ENCODE data around the gene MUC5B. TPM values are rescaled to one million over a fixed set of nuclear protein-coding genes. Genes with fewer than 3 reads are reported as not detected.

MUC5B gene
- total and polyA plus RNA-seq, 2 experiments from 2014 or later = not detected

DNA sequence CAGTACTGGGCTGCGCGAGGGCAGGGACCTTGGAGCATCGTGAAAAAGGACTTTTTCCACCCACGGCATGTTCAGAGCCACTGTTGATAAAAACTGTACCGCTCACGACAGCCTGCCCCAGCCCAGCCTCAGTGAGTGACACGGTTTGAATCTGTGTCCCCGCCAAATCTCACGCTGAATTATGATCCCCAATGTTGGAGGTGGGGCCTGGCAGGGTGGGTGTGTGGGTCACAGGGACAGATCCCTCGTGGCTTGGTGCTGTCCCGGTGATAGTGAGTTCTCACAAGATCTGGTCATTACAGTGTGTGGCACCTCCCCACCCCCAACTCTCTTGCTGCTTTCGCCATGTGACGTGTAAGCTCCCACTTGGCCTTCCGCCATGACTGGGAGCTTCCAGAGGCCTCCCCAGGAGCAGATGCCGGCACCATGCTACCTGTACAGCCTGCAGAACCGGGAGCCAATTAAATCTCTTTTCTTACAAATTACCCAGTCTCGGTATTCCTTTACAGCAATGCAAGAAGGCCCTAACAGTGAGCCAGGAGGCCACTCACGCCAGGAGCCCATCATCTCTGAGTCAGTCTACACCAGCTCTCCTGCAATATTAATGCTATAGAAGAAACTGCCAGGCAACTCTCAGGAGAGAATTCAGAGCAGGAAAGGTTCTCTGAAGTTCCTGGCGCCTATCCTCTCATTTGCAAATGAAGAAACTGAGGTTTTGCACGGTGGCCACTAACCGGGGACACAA is 85.3 kb downstream of the MUC5B start:
- Histone ChIP-seq H3K4me2 (ENCODE audit: unreplicated experiment) (peak overlapping the region; percentile 67), H3K4me1 (ENCODE audit: insufficient read depth) (peaks cover 5% of the 10 kb centered on the region), H3K4me3 (peak overlapping the region; percentile 72), H3K9me2 (ENCODE audit: insufficient read depth) (no peaks in the 10 kb centered on the region), H3K27ac (peak overlapping the region; percentile 67), H3K27me3 (replicated peaks; ENCODE audit: insufficient read depth) (no peaks in the 10 kb centered on the region), H3K9me3 (ENCODE audit: low read depth) (peaks cover 3% of the 10 kb centered on the region), H4K20me1 (ENCODE audit: insufficient read depth) (no peaks in the 10 kb centered on the region), H2AFZ (no peak overlapping the region), H3F3A (ENCODE audit: insufficient read depth) (peaks cover 8% of the 10 kb centered on the region; the same call in 1 of the 2 replicates), H3K79me2 (ENCODE audit: insufficient read depth) (peaks cover 56% of the 10 kb centered on the region), H3K9ac (peak overlapping the region; percentile 90), H3K36me3 (ENCODE audit: low read depth) (no peaks in the 10 kb centered on the region)
- in situ Hi-C loops (cut with MboI) = no loop called here
- DNase-seq = peak; percentile 88
- TF ChIP-seq EZH2 (IDR thresholded peaks at IDR 0.05; ENCODE audit: insufficient read depth, poor library complexity, severe bottlenecking) (no peak), EZH2phosphoT487 (IDR thresholded peaks at IDR 0.05; ENCODE audit: insufficient read depth, low read depth) (no peak)
- 44 to 48% methylated on average over 21 of the region's 21 CpGs for WGBS, 2 experiments (ENCODE audit: low coverage in 1 of 2, low lambda C conversion rate in 2 of 2, missing lambda C conversion rate in 2 of 2)

- in situ Hi-C loops (cut with MboI) = no loop called here
- no peaks in the 10 kb centered on the region for H3K27me3 ChIP-seq (replicated peaks; ENCODE audit: insufficient read depth)
- H3K9me2 ChIP-seq (ENCODE audit: insufficient read depth) = no peaks in the 10 kb centered on the region
- H3K4me1 ChIP-seq (ENCODE audit: insufficient read depth) = peaks cover 5% of the 10 kb centered on the region
- no peaks in the 10 kb centered on the region for H3K36me3 ChIP-seq (ENCODE audit: low read depth)
- peak overlapping the region; percentile 64 for H2AFZ ChIP-seq
- 1 to 3% methylated on average over 32 to 35 of the region's 58 CpGs for WGBS, 2 experiments (ENCODE audit: low coverage in 1 of 2, low lambda C conversion rate in 2 of 2, missing lambda C conversion rate in 2 of 2)
- H3K27ac ChIP-seq = peak overlapping the region; percentile 67
- TF ChIP-seq EZH2 (IDR thresholded peaks at IDR 0.05; ENCODE audit: insufficient read depth, poor library complexity, severe bottlenecking) = no peak
- peak overlapping the region; percentile 67 for H3K4me2 ChIP-seq (ENCODE audit: unreplicated experiment)
- peaks cover 3% of the 10 kb centered on the region for H3K9me3 ChIP-seq (ENCODE audit: low read depth)
- peak; percentile 79 for DNase-seq
- peaks cover 8% of the 10 kb centered on the region; the same call in 1 of the 2 replicates for H3F3A ChIP-seq (ENCODE audit: insufficient read depth)
- H3K9ac ChIP-seq = peak overlapping the region; percentile 90
- H3K79me2 ChIP-seq (ENCODE audit: insufficient read depth) = peaks cover 49% of the 10 kb centered on the region
- H3K4me3 ChIP-seq = peak overlapping the region; percentile 72
- H4K20me1 ChIP-seq (ENCODE audit: insufficient read depth) = no peaks in the 10 kb centered on the region
These were observed 86.1 kb downstream of the MUC5B start for GRCh38 chr11:1308743-1309497.

- TF ChIP-seq EZH2phosphoT487 (IDR thresholded peaks at IDR 0.05; ENCODE audit: insufficient read depth, low read depth) (no peak), EZH2 (IDR thresholded peaks at IDR 0.05; ENCODE audit: insufficient read depth, poor library complexity, severe bottlenecking) (no peak)
- H2AFZ ChIP-seq = peak within 1 kb of the TSS; percentile 86
- no peaks in the 10 kb centered on the region for H3K36me3 ChIP-seq (ENCODE audit: low read depth)
- peaks cover 5% of the 10 kb centered on the region for H3K4me1 ChIP-seq (ENCODE audit: insufficient read depth)
- no peaks in the 10 kb centered on the region for H3K27me3 ChIP-seq (replicated peaks; ENCODE audit: insufficient read depth)
- WGBS, 2 experiments (ENCODE audit: low coverage in 1 of 2, low lambda C conversion rate in 2 of 2, missing lambda C conversion rate in 2 of 2) = 1 to 2% methylated on average over 66 to 67 of the region's 97 CpGs
- H4K20me1 ChIP-seq (ENCODE audit: insufficient read depth) = no peaks in the 10 kb centered on the region
- no peaks in the 10 kb centered on the region for H3K9me2 ChIP-seq (ENCODE audit: insufficient read depth)
- peaks cover 2% of the 10 kb centered on the region; the same call in 1 of the 2 replicates for H3F3A ChIP-seq (ENCODE audit: insufficient read depth)
- peaks cover 41% of the 10 kb centered on the region for H3K79me2 ChIP-seq (ENCODE audit: insufficient read depth)
- peak within 1 kb of the TSS; percentile 90 for H3K9ac ChIP-seq
- in situ Hi-C loops (cut with MboI) = no loop called here
- peak within 1 kb of the TSS; percentile 72 for H3K4me3 ChIP-seq
- peak within 1 kb of the TSS; percentile 68 for H3K4me2 ChIP-seq (ENCODE audit: unreplicated experiment)
- DNase-seq = peak; percentile 98
- peak within 1 kb of the TSS; percentile 67 for H3K27ac ChIP-seq
- peaks cover 3% of the 10 kb centered on the region for H3K9me3 ChIP-seq (ENCODE audit: low read depth)
These were observed 86.8 kb downstream of the MUC5B start, which contains the start of gene TOLLIP for GRCh38 chr11:1309498-1310317. Gene TOLLIP, minus strand, starts transcription at chr11:1309632. Its CDS starts 134 bp downstream, at chr11:1309498.

GRCh38 chr11:1310318-1310687 is 87.4 kb downstream of the MUC5B start:
- Histone ChIP-seq H3K27me3 (replicated peaks; ENCODE audit: insufficient read depth) (no peaks in the 10 kb centered on the region), H3K4me3 (peak overlapping the region; percentile 72), H4K20me1 (ENCODE audit: insufficient read depth) (no peaks in the 10 kb centered on the region), H2AFZ (peak overlapping the region; percentile 86), H3K9ac (peak overlapping the region; percentile 90), H3K27ac (peak overlapping the region; percentile 67), H3K9me2 (ENCODE audit: insufficient read depth) (no peaks in the 10 kb centered on the region), H3K79me2 (ENCODE audit: insufficient read depth) (peaks cover 35% of the 10 kb centered on the region), H3K4me1 (ENCODE audit: insufficient read depth) (peaks cover 5% of the 10 kb centered on the region), H3F3A (ENCODE audit: insufficient read depth) (no peaks in the 10 kb centered on the region), H3K36me3 (ENCODE audit: low read depth) (no peaks in the 10 kb centered on the region), H3K9me3 (ENCODE audit: low read depth) (peaks cover 3% of the 10 kb centered on the region), H3K4me2 (ENCODE audit: unreplicated experiment) (peak overlapping the region; percentile 68)
- DNase-seq = no peak
- 76 to 78% methylated on average over 18 of the region's 18 CpGs for WGBS, 2 experiments (ENCODE audit: low coverage in 1 of 2, low lambda C conversion rate in 2 of 2, missing lambda C conversion rate in 2 of 2)
- TF ChIP-seq EZH2 (IDR thresholded peaks at IDR 0.05; ENCODE audit: insufficient read depth, poor library complexity, severe bottlenecking) (no peak), EZH2phosphoT487 (IDR thresholded peaks at IDR 0.05; ENCODE audit: insufficient read depth, low read depth) (no peak)
- in situ Hi-C loops (cut with MboI) = no loop called here
